GM21737 (cell line): ENCODE data around the gene NINL.
"Not testable (repeated sequence)": the region's sequence is repeated elsewhere in the genome, so short reads cannot be mapped to it uniquely, and the experiment has no call there.

ENCODE experiments used
- ATAC-seq: cut with Tn5 transposase; IDR thresholded peaks from one replicate; pipeline ENCODE4 v1.9.1; 2021; ENCODE audit warnings: mild to moderate bottlenecking, moderate library complexity; ENCODE audit not compliant: unreplicated experiment

The NINL gene

DNA sequence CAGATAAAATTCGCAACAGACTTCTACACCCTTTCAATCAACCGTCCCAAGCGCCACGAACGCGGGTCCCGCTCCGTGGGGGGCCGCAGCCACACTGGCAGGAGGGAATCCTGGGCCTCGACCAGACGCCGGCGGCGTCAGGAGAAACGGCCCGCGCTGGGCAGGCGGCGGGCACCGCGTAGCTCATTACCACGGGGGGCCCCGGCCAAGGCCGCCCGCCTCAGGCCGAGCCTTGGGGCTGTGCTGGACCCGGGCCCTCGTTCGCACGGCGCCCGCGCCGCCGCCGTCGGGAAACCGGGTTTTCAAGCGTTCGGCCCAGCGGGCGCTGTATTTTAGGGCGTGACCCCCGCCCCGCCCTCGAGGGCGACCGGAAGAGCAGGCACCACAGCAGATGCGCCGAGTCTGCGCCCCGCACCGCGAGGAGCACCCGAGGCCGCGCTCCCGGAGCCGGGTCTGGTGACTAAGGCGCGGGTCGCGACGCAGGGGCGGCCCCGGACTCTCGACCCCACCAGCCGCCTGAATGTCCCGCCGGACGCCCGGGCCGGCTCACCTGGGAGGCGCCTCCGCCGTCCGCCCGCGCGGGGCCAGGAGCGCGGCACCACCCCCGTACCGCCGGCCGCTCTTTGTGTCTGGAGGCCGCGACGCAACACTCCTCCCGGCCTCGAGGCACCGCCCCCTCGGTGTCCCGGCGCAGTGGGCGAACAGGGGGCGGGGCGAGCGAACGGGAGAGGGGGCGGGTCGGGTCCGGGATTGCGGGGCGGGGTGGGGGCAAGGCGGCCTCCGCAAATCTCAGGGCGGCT is at the start of gene NINL:
NINL (minus strand) TSS at position 627 of the 800 bp plus-strand sequence. CDS start 58,944 bp downstream, outside the sequence.
- ATAC-seq, result no peak

DNA sequence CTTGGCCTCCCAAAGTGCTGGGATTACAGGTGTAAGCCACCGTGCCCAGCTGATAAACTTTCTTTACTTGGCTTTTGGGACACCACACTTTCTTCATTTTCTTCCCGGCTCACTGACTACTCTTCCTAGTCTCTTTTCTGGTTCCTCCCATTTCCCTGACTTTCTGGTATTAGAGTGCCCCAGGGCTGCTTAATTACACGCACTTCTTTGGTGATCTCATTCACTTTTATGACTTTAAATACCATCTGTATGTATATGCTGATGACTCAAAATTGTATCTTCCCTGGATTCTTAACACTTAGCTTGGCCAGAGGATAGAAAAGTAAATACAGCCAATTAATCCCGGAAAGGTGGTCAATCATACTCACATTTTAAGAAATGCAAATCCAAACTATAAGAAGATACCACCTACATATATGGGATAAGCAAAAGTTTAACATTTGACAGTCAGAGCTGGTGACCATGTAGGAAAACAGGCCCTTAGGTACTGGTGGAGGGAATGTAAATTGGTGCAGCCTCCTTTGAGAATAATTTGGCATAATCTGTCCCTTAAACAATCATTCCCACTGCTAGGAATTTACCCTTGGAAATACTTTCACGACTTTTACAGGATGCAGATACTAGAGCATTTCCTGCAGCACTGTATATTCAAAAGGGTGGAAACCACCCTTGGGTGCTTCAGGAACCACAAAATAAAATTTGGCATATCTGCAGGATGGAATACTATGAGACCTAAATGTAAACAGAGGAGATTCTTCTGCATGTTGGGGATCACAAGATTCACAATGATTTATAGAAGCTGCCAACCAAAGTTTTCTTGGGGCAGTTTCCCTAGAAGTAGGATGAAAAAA is 47.8 kb upstream of the NINL start:
- no peak for ATAC-seq

DNA sequence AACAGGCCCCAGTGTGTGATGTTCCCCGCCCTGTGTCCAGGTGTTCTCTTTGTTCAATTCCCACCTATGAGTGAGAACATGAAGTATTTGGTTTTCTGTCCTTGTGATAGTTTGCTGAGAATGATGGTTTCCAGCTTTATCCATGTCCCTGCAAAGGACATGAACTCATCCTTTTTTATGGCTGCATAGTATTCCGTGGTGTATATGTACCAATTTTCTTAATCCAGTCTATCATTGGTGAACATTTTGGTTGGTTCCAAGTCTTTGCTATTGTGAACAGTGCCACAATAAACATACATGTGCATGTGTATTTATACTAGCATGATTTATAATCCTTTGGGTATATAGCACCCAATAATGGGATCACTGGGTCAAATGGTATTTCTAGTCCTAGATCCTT is 45.3 kb upstream of the NINL start:
- not testable (repeated sequence) for ATAC-seq

DNA sequence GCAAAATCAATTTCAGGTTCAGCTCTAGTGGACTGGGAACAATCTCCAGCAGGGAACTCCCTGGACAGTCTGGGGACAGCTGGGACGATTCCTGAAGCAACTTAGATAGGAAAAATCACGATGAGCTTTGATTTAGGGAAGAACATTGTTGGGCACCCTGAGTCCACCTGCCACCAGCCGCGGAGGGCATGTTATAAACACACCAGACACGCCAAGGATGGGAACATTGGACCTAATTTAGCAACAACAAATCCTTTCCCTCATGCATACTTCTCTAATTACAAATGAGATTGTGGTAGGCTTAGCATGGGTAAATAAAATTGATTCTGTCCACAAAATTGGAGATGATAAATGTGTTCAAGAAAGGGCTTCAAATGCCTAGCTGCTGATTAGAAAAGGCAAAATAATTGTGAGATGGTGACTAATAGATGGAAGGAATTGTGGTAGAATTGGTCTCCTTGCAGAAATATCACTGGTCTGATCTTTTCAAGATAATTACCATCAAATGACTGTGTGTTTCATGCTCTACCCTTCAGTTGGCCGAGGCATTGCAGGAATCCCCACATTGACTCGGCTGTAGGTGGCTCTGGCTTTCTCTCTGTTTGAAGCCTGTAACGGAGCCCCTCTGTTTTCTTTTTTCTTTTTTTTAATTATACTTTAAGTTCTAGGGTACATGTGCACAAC is 44.6 kb upstream of the NINL start:
- no peak for ATAC-seq

DNA sequence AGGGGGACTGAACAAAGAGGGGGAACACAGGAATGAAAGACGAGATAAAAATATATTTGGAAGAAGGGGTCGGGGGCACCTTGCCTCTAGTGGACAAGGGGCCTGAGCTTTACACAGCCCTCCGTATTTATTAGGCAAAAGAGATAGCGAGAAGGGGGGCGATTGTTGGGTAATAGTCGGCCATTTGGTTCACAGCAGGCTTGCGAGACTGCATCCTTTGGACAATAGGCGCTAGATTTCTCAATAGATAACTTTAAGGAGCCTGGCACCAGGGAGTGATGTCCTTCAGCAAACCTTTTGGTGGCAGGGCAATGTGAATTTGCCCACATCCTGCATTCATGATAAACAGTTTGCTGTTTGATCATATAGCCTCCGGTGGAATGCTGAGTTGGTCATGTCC is 41.4 kb upstream of the NINL start:
- ATAC-seq, result no peak

DNA sequence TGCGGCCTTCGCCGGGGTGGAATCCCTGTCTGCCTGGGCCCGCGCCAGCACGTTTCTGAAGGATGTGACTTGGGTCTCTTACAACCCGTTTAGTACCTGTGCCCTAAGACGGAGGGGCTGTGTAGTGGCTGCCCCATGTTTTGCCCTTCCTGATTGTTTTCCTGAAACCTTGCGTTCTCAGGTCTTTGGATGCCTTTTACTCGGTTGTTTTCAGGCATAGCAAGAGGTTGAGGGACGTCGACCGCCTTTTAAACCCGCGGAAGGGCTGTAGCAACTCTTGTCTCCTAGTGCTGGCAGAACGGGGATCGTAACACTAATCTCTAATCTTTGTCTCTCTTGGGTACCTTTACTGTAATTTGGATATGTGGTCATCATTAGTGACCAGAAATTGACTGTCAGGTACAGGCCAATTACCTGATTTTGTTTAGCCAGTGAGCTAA is 39.2 kb upstream of the NINL start:
- ATAC-seq, result no peak

DNA sequence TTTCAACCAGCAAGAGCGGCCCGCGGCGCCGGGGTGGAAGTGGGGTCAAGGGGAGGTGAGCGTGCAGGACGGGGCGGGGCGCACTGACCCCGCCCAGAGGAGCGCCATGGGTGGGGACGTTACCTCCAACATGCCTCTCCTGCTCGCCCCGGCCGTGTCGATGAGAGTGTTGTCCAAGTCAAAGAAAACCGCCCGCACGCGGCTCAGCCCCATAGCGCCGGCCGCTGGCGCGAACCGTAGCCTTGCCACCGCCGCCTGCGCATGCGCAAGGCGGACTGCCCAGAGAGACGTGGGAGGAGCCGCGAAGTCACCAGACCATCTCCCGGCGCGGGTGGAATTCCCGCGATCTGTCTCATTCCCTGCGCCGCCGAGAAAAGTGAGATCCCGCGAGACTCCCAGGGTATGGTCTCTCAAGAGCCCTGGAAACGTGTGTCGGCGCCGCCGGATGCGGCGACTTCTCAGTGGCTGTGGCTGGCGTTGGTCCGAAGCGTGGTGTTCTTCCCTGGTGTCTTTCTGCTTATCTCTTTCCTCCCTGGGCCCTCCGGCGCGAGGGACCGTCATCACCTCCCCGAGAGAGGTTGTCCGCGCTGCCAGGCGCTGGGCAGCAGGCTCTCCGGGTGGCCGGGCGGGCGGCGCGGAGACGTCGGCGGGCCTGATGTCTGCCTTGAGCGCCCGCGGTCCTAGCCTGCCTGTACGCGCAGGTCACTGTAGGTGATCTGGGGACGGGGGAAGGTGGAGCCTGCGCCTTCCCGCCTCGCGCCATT is 38.6 kb upstream of the NINL start, which contains the start of gene NANP:
NANP (minus strand) TSS at position 279 of the 764 bp plus-strand sequence; CDS start at position 213, 66 bp downstream.
- ATAC-seq, result peak; percentile 79

DNA sequence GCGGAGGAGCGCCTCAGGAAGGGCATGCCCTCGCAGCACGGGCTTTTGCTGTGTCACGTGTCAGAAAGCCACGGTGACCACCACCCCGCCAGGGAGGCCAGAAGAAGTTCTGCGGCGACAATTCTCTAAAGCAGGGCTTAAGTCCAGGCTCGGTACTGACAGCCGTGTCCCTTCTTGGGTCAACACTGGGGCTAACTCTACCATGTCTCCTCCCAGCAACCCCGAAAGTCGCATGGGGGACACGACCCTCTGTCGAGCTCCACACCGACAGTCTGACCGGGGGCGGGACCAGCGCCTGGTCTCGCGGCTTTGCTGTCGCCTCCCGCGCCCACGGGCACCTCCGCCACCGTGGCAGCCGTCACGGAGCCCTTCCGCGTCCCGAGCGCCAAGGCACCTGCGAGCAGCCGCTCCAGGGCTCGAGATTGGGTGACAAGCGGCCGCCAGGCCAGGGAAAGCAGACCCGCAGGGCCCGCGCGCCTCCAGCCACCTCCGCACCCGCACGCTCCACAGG is 37.9 kb upstream of the NINL start:
- ATAC-seq, result peak; percentile 14

DNA sequence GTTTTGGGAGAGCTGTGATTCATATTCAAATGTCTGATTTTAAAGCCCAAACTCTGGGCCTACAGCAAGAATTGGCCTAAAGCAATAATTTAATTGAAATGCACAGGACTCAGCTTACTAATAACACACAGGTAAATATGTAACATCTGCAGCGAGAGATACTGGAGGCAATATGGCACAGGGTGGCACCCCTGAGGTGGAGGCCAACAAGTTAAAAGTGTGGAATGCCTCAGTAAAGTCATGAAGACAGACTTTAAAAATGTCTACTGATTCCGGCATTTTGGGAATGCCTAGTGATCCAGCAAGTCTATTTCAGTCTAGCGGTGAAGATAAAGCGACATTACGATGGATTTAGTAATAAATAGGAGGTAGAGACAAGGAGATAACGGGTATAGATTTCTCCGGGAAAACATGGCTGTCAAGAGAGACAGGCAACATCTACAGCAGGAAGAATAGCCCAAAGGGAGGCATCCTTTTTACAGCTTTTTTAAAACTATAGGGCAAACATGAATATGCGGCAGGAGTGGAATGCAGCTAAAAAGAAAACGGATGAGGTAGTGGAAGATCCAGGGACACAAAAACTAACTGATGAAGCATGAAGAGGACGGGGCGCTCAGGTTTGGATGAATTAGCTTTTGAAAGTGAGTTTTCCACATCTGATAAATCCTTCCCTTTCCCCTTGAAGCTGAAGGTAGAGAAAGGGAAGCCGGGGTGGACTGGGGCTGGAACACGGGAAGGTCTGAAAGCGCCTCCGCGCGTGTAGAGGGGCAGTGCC is 37.3 kb upstream of the NINL start:
- no peak for ATAC-seq

DNA sequence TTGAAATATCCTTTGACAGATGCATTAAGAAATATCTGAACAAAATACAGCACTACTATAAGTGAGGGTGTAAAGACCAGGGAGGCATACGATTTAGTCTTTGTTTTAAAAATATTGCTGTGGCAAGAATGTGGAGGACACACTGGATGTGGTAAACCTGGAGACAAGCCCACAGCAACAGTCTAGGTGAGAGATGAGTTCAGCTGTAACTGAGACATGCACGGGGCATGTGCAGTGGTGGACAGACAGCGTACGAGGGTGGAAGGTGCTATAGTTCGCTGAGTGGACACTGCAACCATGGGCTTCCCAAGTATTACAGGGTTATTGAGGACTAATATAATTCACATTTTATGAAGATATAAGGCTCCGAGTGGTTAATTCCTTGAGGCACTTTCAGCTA is 36.7 kb upstream of the NINL start:
- ATAC-seq, result no peak

DNA sequence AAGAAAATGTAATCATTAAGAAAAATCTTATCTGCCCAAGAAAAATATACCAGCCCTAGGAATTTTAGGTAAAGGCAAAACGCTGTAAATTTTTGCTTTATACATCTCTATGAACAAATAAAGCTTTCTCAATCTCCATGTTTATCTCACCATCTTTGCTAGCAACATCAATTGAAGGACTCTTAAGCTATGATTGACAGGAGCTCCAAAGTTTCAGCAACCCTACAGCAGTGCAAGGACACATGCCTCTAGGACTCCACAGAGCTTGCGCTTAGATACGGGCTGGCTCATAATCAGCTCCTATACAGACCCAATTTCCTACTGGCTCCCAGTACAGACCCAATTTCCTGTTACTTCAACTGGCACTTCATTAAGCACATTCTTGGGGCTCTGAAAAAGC is 34.2 kb upstream of the NINL start:
- no peak for ATAC-seq

DNA sequence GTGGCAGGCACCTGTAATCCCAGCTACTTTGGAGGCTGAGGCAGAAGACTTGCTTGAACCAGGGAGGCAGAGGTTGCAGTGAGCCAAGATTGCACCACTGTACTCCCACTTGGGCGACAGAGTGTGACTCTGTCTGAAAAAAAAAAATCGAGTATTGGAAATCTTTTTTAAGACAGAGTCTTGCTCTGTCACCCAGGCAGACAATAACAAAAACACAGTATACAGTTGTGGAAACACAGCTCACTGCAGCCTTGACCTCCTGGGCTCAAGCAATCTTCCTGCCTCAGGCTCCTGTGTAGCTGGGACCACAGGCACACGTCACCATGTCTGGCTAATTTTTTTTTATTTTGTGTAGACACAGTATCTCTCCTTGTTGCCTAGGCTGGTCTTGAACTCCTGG is 23.4 kb upstream of the NINL start:
- no peak for ATAC-seq

DNA sequence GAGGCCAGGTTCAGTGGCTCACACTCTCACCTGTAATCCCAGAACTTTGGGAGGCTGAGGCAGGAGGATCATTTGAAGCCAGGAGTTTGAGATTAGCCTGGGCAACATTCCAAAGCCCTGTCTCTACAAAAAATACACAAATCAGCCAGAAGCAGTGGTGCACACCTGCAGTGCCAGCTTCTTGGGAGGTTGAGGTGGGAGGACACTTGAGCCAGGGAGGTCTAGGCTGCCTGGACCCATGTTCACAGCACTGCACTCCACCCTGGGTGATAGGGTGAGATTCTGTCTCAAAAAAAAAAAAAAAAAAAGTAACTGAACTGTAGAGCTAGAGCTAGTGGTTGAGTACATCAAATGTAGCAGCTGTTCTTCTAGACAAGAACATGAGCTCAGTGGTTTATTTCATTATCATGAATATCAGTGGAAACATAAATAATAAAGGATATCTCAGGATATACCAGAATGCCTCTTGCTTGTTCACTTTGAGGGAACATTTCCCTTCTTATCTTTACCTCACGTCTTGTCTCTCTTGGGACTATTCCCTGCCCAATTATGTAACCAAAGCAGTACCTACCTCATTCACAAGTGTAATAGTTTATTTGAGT is 20.9 kb upstream of the NINL start:
- ATAC-seq, result no peak

DNA sequence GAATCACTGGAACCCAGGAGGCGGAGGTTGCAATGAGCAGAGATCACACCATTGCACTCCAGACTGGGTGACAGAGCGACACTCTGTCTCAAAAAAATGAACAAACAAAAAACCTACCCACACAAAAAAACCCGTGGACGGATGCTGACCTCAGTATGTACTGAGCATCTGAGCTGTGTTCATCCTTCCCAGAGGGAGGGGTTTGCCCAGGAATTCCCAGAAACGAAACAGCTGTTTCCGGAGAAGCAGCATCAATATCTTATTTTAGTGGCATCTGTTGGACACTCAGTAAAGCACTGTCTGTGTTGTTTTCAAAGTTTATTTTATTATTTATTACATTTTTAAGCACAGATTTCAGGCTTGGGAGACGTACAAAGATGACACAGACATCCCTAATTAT is 19.8 kb upstream of the NINL start:
- ATAC-seq, result no peak

DNA sequence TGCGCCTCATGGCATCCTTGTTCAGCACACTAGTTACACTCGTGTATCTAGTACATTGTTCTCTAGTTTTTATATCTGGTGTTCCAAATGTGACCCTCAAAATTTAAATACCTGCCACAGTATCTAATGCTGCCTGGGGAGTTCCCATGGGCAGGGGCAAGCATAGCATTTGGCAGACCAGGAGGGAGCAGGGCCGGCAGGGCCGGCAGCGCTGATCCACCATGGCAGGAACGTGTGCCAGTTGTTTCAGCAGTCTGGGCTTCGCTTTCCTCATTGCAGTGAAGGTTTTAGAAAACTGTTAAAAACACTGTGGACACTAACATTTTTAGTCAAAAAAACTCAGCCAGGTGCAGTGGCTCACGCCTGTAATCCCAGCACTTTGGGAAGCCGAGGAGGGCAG is 19.3 kb upstream of the NINL start:
- ATAC-seq, result no peak

DNA sequence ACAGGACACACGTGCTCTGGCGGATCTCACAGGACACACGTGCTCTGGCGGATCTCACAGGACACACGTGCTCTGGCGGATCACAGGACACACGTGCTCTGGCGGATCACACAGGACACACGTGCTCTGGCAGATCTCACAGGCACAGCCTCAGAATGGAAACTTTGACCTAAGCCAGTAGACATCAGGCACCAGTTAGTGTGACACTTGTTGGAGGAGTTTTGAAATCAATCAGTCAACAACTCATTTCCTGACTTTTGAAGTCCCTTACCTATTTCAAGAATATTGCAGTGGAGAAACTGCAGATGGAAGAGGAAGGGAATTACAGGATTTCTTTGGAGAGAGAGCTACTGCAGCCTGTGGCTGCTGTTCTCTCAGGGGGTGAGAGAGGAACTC is 17.6 kb upstream of the NINL start:
- not testable (repeated sequence) for ATAC-seq

DNA sequence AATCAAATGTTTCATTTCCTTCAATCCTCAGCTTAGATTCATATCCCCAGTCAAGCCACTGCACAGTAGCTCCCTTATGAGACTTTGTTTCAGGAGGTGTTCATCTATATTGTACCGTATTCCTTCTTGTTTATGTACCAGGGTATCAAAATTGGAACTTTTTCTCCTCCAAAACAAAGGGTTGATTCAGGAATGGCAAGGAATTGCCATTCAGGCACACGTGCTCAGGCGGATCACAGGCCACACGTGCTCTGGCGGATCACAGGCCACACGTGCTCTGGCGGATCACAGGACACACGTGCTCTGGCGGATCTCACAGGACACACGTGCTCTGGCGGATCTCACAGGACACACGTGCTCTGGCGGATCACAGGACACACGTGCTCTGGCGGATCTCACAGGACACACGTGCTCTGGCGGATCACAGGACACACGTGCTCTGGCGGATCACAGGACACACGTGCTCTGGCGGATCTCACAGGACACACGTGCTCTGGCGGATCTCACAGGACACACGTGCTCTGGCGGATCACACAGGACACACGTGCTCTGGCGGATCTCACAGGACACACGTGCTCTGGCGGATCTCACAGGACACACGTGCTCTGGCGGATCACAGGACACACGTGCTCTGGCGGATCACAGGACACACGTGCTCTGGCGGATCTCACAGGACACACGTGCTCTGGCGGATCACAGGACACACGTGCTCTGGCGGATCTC is 17.0 kb upstream of the NINL start:
- ATAC-seq, result not testable (repeated sequence)

DNA sequence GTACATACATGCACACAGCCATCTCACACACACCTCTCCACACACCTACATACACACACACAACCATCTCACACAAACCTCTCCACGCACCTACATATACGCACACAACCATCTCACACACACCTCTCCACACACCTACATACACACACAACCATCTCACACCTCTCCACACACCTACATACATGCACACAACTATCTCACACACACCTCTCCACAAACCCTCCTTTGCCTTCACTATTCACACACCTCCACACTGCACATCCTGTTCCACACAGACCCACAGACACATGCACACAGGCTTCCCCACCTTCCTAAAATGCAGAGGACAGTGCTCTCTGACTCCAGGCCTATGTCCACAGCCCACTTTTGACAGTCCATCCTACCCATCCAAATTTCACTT is 16.3 kb upstream of the NINL start:
- no peak for ATAC-seq

DNA sequence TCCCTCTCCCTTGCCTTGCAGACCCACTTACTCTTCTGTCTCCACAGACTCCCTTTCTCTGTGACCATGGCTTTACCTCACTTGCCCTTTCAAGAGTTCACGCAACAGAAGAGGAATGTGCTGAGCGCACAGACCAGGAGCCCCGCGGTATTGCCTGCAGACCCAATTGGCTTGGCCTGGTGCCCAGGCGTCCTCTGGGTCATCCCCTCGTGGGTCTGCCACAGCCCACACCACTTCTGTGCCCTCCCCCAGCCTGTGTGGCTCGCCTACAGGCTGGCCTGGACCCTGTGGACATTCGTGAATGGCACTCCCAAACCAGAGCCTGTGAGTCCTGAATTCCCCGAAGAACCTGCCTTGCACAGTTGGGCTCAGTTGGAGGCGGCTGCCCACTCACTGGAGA is 15.3 kb upstream of the NINL start:
- ATAC-seq, result no peak
